Activated T-cell treated with anti-CD3 and anti-CD28 coated beads, Interleukin-2, amount 50 U/mL, for 72 hours (primary cell): ENCODE measurements around the gene FAM72B. TPM values are rescaled to one million over a fixed set of nuclear protein-coding genes. Genes with fewer than 3 reads are reported as not detected.
"Not testable (repeated sequence)": the region's sequence is repeated elsewhere in the genome, so short reads cannot be mapped to it uniquely, and the experiment has no call there.

Source experiments
- ATAC-seq, 2 donors: fragments of 150-1000 bp; cut with Tn5 transposase; replicated peaks in 1 of 2; 2 replicates each; pipeline ENCODE4 v1.10.0; 2021; ENCODE audit warnings: moderate library complexity in 2 of 2, mild to moderate bottlenecking in 1 of 2
- DNase-seq, 2 donors: peaks; one replicate each; pipeline ENCODE4 v3.0.0; 2021 to 2022; ENCODE audit warnings: mixed read lengths in 1 of 2
- H3K27ac Mint-ChIP-seq: one replicate; pipeline ENCODE4 v1.8.0; 2022; ENCODE audit warnings: mild to moderate bottlenecking, moderate library complexity, mixed read lengths
- H3K27me3 Mint-ChIP-seq: one replicate; pipeline ENCODE4 v1.8.0; 2022; ENCODE audit warnings: low read depth, mixed read lengths
- H3K36me3 Mint-ChIP-seq, 2 donors: one replicate each; pipeline ENCODE4 v1.8.0; 2022; ENCODE audit warnings: mixed read lengths in 2 of 2, mild to moderate bottlenecking in 1 of 2; ENCODE audit not compliant: insufficient read depth in 2 of 2
- H3K4me1 Mint-ChIP-seq: one replicate; pipeline ENCODE4 v1.8.0; 2022; ENCODE audit warnings: low read depth, mixed read lengths
- H3K4me3 Mint-ChIP-seq, 2 donors: one replicate each; pipeline ENCODE4 v1.8.0; 2022; ENCODE audit warnings: mild to moderate bottlenecking in 2 of 2, mixed read lengths in 2 of 2, moderate library complexity in 2 of 2
- H3K9me3 Mint-ChIP-seq, 2 donors: one replicate each; pipeline ENCODE4 v1.8.0; 2022; ENCODE audit warnings: mixed read lengths in 2 of 2
- total RNA-seq, 2 donors: library from RNA; stranded (reverse); gene quantifications; one replicate each; pipeline ENCODE4 v1.2.3, GENCODE V29; 2022

FAM72B gene
- total RNA-seq, 2 donors from 2014 or later, result 34.6 to 58.1 TPM

GRCh38 chr1:121185140-121185708 is 1.1 kb upstream of the FAM72B start:
- not testable (repeated sequence) for H3K27ac Mint-ChIP-seq, H3K9me3 Mint-ChIP-seq, H3K27me3 Mint-ChIP-seq, H3K36me3 Mint-ChIP-seq, DNase-seq, H3K4me1 Mint-ChIP-seq
- peak overlapping the region in 1 of 2 donors; percentile 91 for H3K4me3 Mint-ChIP-seq
- peak; percentile 1 to 3 for ATAC-seq

DNA sequence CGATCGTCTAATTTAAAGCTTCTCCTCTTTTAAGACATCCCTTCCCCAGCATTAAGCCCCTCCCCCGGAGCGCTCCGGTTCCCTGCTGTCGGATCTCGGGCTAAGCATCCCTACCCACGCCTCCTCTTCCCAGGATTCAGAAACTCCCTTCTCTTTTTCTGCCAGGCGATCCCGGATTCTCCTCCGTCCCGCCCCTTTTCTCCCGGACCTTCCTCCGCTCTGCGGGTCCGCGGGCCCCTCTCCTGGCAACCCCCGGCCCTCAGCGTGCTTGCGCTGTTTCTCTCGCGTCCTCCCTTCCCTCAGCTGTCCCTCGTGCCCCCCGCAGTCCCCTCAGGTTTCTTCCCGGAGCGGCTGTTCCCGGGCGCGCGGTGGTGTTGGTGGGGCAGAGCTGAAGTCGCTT is 273 bp downstream of the FAM72B start:
- H3K27me3 Mint-ChIP-seq, H3K4me1 Mint-ChIP-seq, H3K36me3 Mint-ChIP-seq, ATAC-seq, H3K9me3 Mint-ChIP-seq, H3K27ac Mint-ChIP-seq: not testable (repeated sequence)
- H3K4me3 Mint-ChIP-seq, result peak overlapping the region; percentile 43 to 46
- peak; percentile 2 to 4 for DNase-seq

GRCh38 chr1:121178197-121178596 is 5.9 kb downstream of the FAM72B start:
- not testable (repeated sequence) for H3K36me3 Mint-ChIP-seq, H3K27ac Mint-ChIP-seq, H3K9me3 Mint-ChIP-seq, DNase-seq, H3K27me3 Mint-ChIP-seq, H3K4me1 Mint-ChIP-seq, H3K4me3 Mint-ChIP-seq, ATAC-seq

- not testable (repeated sequence) for ATAC-seq, H3K27ac Mint-ChIP-seq, H3K4me3 Mint-ChIP-seq, H3K27me3 Mint-ChIP-seq, H3K36me3 Mint-ChIP-seq, DNase-seq, H3K4me1 Mint-ChIP-seq, H3K9me3 Mint-ChIP-seq
Measured at GRCh38 chr1:121176649-121177048, 7.5 kb downstream of the FAM72B start.

- not testable (repeated sequence) for H3K36me3 Mint-ChIP-seq, H3K27ac Mint-ChIP-seq, H3K4me1 Mint-ChIP-seq, ATAC-seq, DNase-seq, H3K4me3 Mint-ChIP-seq, H3K9me3 Mint-ChIP-seq, H3K27me3 Mint-ChIP-seq
Measured at GRCh38 chr1:121168152-121168668, 15.9 kb downstream of the FAM72B start.

- H3K9me3 Mint-ChIP-seq, H3K4me1 Mint-ChIP-seq, H3K36me3 Mint-ChIP-seq, H3K4me3 Mint-ChIP-seq, H3K27ac Mint-ChIP-seq, DNase-seq, ATAC-seq, H3K27me3 Mint-ChIP-seq: not testable (repeated sequence)
Measured at GRCh38 chr1:121167225-121167738, 16.9 kb downstream of the FAM72B start.

DNA sequence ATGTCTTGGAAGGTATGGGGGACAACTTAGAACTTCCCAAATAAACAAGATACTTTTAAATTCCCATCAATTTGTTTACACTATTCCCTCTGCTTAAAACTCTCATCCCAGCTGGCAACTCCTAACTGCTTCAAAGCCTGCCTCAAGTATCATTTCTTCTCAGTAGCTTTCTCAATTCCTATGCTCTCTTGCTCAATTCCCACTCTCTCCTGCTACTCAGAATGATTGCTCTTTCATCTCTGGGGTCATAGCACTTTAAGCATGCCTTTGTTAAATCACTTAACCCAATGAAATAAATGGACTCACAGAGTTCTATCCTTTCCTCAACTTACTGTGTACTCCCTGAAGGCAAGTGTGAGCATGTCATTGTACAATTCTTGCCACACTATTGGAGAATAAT is 18.8 kb downstream of the FAM72B start:
- not testable (repeated sequence) for H3K36me3 Mint-ChIP-seq, H3K27ac Mint-ChIP-seq

GRCh38 chr1:121163850-121164757 is 20.0 kb downstream of the FAM72B start:
- H3K36me3 Mint-ChIP-seq, H3K4me1 Mint-ChIP-seq, H3K4me3 Mint-ChIP-seq, H3K27me3 Mint-ChIP-seq, H3K9me3 Mint-ChIP-seq, H3K27ac Mint-ChIP-seq, DNase-seq: not testable (repeated sequence)
- ATAC-seq, result peak in 1 of 2 donors; percentile 48

More for the DNA sequence above, 18.8 kb downstream of the FAM72B start:
- H3K27me3 Mint-ChIP-seq, H3K9me3 Mint-ChIP-seq, H3K4me1 Mint-ChIP-seq, ATAC-seq, DNase-seq, H3K4me3 Mint-ChIP-seq: not testable (repeated sequence)

- not testable (repeated sequence) for DNase-seq, H3K9me3 Mint-ChIP-seq, H3K27ac Mint-ChIP-seq, H3K4me3 Mint-ChIP-seq, ATAC-seq, H3K4me1 Mint-ChIP-seq, H3K27me3 Mint-ChIP-seq, H3K36me3 Mint-ChIP-seq
Measured at GRCh38 chr1:121161199-121161901, 22.8 kb downstream of the FAM72B start.

- not testable (repeated sequence) for H3K4me3 Mint-ChIP-seq, H3K9me3 Mint-ChIP-seq, H3K27ac Mint-ChIP-seq, H3K27me3 Mint-ChIP-seq, ATAC-seq, H3K36me3 Mint-ChIP-seq, DNase-seq, H3K4me1 Mint-ChIP-seq
Measured at GRCh38 chr1:121160118-121160517, 24.0 kb downstream of the FAM72B start.

DNA sequence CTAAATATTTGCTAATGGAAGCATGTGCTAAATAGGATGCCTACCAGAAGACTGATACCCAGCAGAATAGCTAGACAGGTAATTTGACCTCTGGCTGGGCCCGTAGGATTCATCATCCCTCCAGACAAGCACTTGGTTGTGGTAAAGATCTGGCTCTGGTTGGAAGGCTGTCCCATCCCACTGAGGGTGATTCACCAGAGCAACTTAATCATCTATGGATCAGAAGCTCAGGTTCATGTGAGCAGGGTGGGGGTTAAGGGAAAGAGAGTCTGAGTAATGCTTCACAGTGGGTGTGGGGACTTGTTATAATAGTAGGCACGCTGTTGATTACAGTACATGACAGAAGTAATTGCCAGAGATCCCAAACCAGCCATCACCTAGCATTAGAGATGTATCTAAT is 26.5 kb downstream of the FAM72B start:
- H3K36me3 Mint-ChIP-seq, DNase-seq, H3K27ac Mint-ChIP-seq, H3K4me3 Mint-ChIP-seq, H3K9me3 Mint-ChIP-seq, H3K4me1 Mint-ChIP-seq, H3K27me3 Mint-ChIP-seq: not testable (repeated sequence)
- ATAC-seq, result peak; percentile 38 to 40

GRCh38 chr1:121156958-121157603 is 27.1 kb downstream of the FAM72B start:
- H3K9me3 Mint-ChIP-seq, ATAC-seq, H3K36me3 Mint-ChIP-seq, H3K4me1 Mint-ChIP-seq, H3K4me3 Mint-ChIP-seq, H3K27ac Mint-ChIP-seq, H3K27me3 Mint-ChIP-seq, DNase-seq: not testable (repeated sequence)
